Measurements from ENCODE around the gene ZC3H4.

GRCh38 chr19:47023448-47023794 is 90.2 kb downstream of the ZC3H4 start:
- no peak for TF ChIP-seq POLR2A (IDR thresholded peaks at IDR 0.05)
- no peak for TF ChIP-seq POLR2AphosphoS5 (IDR thresholded peaks at IDR 0.05)
- no peak for TF ChIP-seq CTCF (IDR thresholded peaks at IDR 0.05)
